ENCODE measurements around the gene RAPGEF4.

The RAPGEF4 gene

GRCh38 chr2:172735582-172736423, at the start of gene RAPGEF4:
Gene RAPGEF4, plus strand, starts transcription at chr2:172735845. Its CDS starts 139 bp downstream, at chr2:172735984.
- H3K4me1 ChIP-seq (ENCODE audit: low read length), result no peaks in the 10 kb centered on the region
- no peaks in the 10 kb centered on the region for H3K9me3 ChIP-seq (ENCODE audit: insufficient read depth, low read length)
- H3K27ac ChIP-seq (ENCODE audit: low read length), result no peak within 1 kb of the TSS
- no peak within 1 kb of the TSS for H3K9ac ChIP-seq (ENCODE audit: low read length)
- no peaks in the 10 kb centered on the region for H3K27me3 ChIP-seq (ENCODE audit: low read depth, low read length)
- H3K4me2 ChIP-seq (ENCODE audit: low read length), result no peak within 1 kb of the TSS
- no peaks in the 10 kb centered on the region for H4K20me1 ChIP-seq (ENCODE audit: insufficient read depth, low read length)
- no peaks in the 10 kb centered on the region for H3K36me3 ChIP-seq (replicated peaks; ENCODE audit: low read depth, low read length)
- no peak within 1 kb of the TSS for H3K4me3 ChIP-seq (ENCODE audit: low read length)
- no peaks in the 10 kb centered on the region for H3K79me2 ChIP-seq (ENCODE audit: low read length)
- TF ChIP-seq EZH2phosphoT487 (IDR thresholded peaks at IDR 0.05; ENCODE audit: low read depth) (no peak), CTCF (IDR thresholded peaks at IDR 0.05; ENCODE audit: low read depth, low read length) (no peak)
- H2AFZ ChIP-seq (ENCODE audit: low read depth, low read length), result no peak within 1 kb of the TSS

- no peak overlapping the region for H3K27ac ChIP-seq (ENCODE audit: low read length)
- H3K4me2 ChIP-seq (ENCODE audit: low read length), result no peak overlapping the region
- no peak overlapping the region for H3K4me3 ChIP-seq (ENCODE audit: low read length)
Measured at GRCh38 chr2:172693037-172693436, 42.6 kb upstream of the RAPGEF4 start.

GRCh38 chr2:172693529-172694455, 41.9 kb upstream of the RAPGEF4 start:
- H3K4me3 ChIP-seq (ENCODE audit: low read length), result no peak overlapping the region
- H2AFZ ChIP-seq (ENCODE audit: low read depth, low read length), result no peak overlapping the region
- H3K36me3 ChIP-seq (replicated peaks; ENCODE audit: low read depth, low read length), result no peaks in the 10 kb centered on the region
- peaks cover 16% of the 10 kb centered on the region for H3K4me1 ChIP-seq (ENCODE audit: low read length)
- H3K9ac ChIP-seq (ENCODE audit: low read length), result no peak overlapping the region
- H3K4me2 ChIP-seq (ENCODE audit: low read length), result no peak overlapping the region
- no peaks in the 10 kb centered on the region for H3K27me3 ChIP-seq (ENCODE audit: low read depth, low read length)
- no peaks in the 10 kb centered on the region for H4K20me1 ChIP-seq (ENCODE audit: insufficient read depth, low read length)
- H3K27ac ChIP-seq (ENCODE audit: low read length), result no peak overlapping the region
- TF ChIP-seq CTCF (IDR thresholded peaks at IDR 0.05; ENCODE audit: low read depth, low read length) (no peak), EZH2phosphoT487 (IDR thresholded peaks at IDR 0.05; ENCODE audit: low read depth) (no peak)
- no peaks in the 10 kb centered on the region for H3K79me2 ChIP-seq (ENCODE audit: low read length)
- H3K9me3 ChIP-seq (ENCODE audit: insufficient read depth, low read length), result no peaks in the 10 kb centered on the region

More at GRCh38 chr2:172693037-172693436, 42.6 kb upstream of the RAPGEF4 start:
- no peaks in the 10 kb centered on the region for H3K27me3 ChIP-seq (ENCODE audit: low read depth, low read length)
- H3K9ac ChIP-seq (ENCODE audit: low read length), result no peak overlapping the region
- no peaks in the 10 kb centered on the region for H3K36me3 ChIP-seq (replicated peaks; ENCODE audit: low read depth, low read length)
- H3K4me1 ChIP-seq (ENCODE audit: low read length), result peaks cover 8% of the 10 kb centered on the region
- H3K79me2 ChIP-seq (ENCODE audit: low read length), result no peaks in the 10 kb centered on the region
- H3K9me3 ChIP-seq (ENCODE audit: insufficient read depth, low read length), result no peaks in the 10 kb centered on the region
- no peak overlapping the region for H2AFZ ChIP-seq (ENCODE audit: low read depth, low read length)
- TF ChIP-seq CTCF (IDR thresholded peaks at IDR 0.05; ENCODE audit: low read depth, low read length), result no peak
- TF ChIP-seq EZH2phosphoT487 (IDR thresholded peaks at IDR 0.05; ENCODE audit: low read depth), result no peak
- no peaks in the 10 kb centered on the region for H4K20me1 ChIP-seq (ENCODE audit: insufficient read depth, low read length)

- Histone ChIP-seq H3K27ac (ENCODE audit: low read length) (no peak overlapping the region), H2AFZ (ENCODE audit: low read depth, low read length) (no peak overlapping the region), H4K20me1 (ENCODE audit: insufficient read depth, low read length) (no peaks in the 10 kb centered on the region), H3K9me3 (ENCODE audit: insufficient read depth, low read length) (no peaks in the 10 kb centered on the region), H3K79me2 (ENCODE audit: low read length) (no peaks in the 10 kb centered on the region), H3K9ac (ENCODE audit: low read length) (no peak overlapping the region), H3K4me3 (ENCODE audit: low read length) (no peak overlapping the region), H3K4me2 (ENCODE audit: low read length) (no peak overlapping the region), H3K27me3 (ENCODE audit: low read depth, low read length) (no peaks in the 10 kb centered on the region), H3K36me3 (replicated peaks; ENCODE audit: low read depth, low read length) (no peaks in the 10 kb centered on the region), H3K4me1 (ENCODE audit: low read length) (peaks cover 16% of the 10 kb centered on the region)
- no peak for TF ChIP-seq EZH2phosphoT487 (IDR thresholded peaks at IDR 0.05; ENCODE audit: low read depth)
- TF ChIP-seq CTCF (IDR thresholded peaks at IDR 0.05; ENCODE audit: low read depth, low read length), result no peak
Measured at GRCh38 chr2:172697296-172697695, 38.3 kb upstream of the RAPGEF4 start.
